ENCODE measurements around the gene GPR39. TPM values are rescaled to one million over a fixed set of nuclear protein-coding genes. Genes with fewer than 3 reads are reported as not detected.

GPR39 gene
- total RNA-seq, 1 donor from 2014 or later: not detected

GRCh38 chr2:132681766-132682165 lies 265.2 kb downstream of the GPR39 start:
- Histone ChIP-seq H3K27me3 (no peaks in the 10 kb centered on the region), H3K27ac (no peak overlapping the region), H3K4me3 (no peak overlapping the region), H3K9me3 (no peaks in the 10 kb centered on the region), H3K4me1 (no peaks in the 10 kb centered on the region), H3K36me3 (no peaks in the 10 kb centered on the region)
- intact Hi-C loops (cut with DNase I): no loop called here
- DNase-seq (ENCODE audit: extremely low spot score in 2 of 2): no peak
- TF ChIP-seq, protein P1, sequence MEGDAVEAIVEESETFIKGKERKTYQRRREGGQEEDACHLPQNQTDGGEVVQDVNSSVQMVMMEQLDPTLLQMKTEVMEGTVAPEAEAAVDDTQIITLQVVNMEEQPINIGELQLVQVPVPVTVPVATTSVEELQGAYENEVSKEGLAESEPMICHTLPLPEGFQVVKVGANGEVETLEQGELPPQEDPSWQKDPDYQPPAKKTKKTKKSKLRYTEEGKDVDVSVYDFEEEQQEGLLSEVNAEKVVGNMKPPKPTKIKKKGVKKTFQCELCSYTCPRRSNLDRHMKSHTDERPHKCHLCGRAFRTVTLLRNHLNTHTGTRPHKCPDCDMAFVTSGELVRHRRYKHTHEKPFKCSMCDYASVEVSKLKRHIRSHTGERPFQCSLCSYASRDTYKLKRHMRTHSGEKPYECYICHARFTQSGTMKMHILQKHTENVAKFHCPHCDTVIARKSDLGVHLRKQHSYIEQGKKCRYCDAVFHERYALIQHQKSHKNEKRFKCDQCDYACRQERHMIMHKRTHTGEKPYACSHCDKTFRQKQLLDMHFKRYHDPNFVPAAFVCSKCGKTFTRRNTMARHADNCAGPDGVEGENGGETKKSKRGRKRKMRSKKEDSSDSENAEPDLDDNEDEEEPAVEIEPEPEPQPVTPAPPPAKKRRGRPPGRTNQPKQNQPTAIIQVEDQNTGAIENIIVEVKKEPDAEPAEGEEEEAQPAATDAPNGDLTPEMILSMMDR (IDR thresholded peaks at IDR 0.05): no peak
- TF ChIP-seq POLR2A (IDR thresholded peaks at IDR 0.05) (no peak), POLR2AphosphoS5 (IDR thresholded peaks at IDR 0.05; ENCODE audit: insufficient read depth in 1 of 2, low read depth in 1 of 2) (no peak)

DNA sequence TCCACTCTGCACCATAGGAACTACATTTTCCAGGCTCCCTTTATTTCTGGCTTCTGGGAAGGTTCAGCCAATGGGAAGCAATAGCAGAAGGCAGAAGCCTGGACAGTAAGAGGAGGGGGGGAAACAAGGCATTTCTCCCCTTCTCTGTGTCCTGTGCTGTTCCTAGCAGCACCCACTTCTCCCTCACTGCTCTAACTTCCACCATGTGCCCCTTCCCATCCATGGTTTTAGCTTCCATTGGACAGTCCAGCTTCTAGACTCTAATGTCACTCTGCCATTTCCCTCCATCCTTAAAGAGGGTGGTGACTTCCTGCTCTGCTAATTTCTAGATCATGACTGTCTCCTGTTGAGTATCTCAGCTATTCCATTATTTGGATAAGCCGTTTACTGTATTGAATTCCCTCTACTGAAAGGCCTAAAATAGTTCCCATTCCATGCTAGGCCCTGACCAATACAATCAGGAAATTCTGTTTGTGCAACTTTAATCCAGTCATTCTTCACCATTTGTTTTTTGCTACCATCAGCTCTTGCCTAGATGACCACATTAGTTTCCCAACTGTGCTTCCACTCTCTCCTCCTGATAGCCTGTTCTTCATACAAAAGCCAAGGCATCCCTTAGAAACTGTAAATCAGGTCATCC lies 274.2 kb downstream of the GPR39 start:
- TF ChIP-seq, protein P1 (IDR thresholded peaks at IDR 0.05): no peak
- H3K36me3 ChIP-seq: no peaks in the 10 kb centered on the region
- intact Hi-C loops (cut with DNase I): no loop called here

DNA sequence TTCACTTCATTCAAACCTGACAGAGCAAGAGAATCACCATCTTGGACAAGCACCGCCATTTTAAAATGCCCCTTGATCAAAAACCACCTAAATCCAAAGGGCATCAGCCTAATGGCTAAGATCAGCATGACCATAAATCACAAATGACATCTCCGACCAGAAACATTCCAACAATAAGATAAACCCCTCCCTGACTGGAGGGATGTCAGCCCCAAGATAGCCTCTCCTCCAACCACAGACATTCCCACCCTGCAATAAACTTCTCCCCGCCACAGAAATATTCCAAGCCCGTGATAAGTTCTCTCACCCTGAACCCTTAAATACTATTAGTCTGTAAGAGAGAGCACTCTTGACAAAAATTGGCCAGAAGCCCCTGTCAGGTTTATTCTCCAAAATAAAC lies 275.0 kb downstream of the GPR39 start:
- H3K4me3 ChIP-seq: no peak overlapping the region
- no peak for DNase-seq (ENCODE audit: extremely low spot score in 2 of 2)
- H3K36me3 ChIP-seq: no peaks in the 10 kb centered on the region
- H3K27ac ChIP-seq: no peak overlapping the region
- no peak for TF ChIP-seq POLR2A (IDR thresholded peaks at IDR 0.05)
- TF ChIP-seq POLR2AphosphoS5 (IDR thresholded peaks at IDR 0.05; ENCODE audit: insufficient read depth in 1 of 2, low read depth in 1 of 2): no peak
- TF ChIP-seq, protein P1 (IDR thresholded peaks at IDR 0.05): no peak
- no peaks in the 10 kb centered on the region for H3K27me3 ChIP-seq
- intact Hi-C loops (cut with DNase I): no loop called here
- no peaks in the 10 kb centered on the region for H3K4me1 ChIP-seq
- no peaks in the 10 kb centered on the region for H3K9me3 ChIP-seq

More for the DNA sequence above, 274.2 kb downstream of the GPR39 start:
- no peak overlapping the region for H3K4me3 ChIP-seq
- H3K9me3 ChIP-seq: no peaks in the 10 kb centered on the region
- H3K27ac ChIP-seq: no peak overlapping the region
- H3K27me3 ChIP-seq: no peaks in the 10 kb centered on the region
- DNase-seq (ENCODE audit: extremely low spot score in 2 of 2): no peak
- no peaks in the 10 kb centered on the region for H3K4me1 ChIP-seq

- H3K27ac ChIP-seq: no peak overlapping the region
- no peaks in the 10 kb centered on the region for H3K9me3 ChIP-seq
- TF ChIP-seq, protein P1 (IDR thresholded peaks at IDR 0.05): no peak
- TF ChIP-seq POLR2A (IDR thresholded peaks at IDR 0.05) (no peak), POLR2AphosphoS5 (IDR thresholded peaks at IDR 0.05; ENCODE audit: insufficient read depth in 1 of 2, low read depth in 1 of 2) (no peak)
- H3K4me1 ChIP-seq: no peaks in the 10 kb centered on the region
- DNase-seq (ENCODE audit: extremely low spot score in 2 of 2): no peak
- no peaks in the 10 kb centered on the region for H3K36me3 ChIP-seq
- intact Hi-C loops (cut with DNase I): no loop called here
- no peaks in the 10 kb centered on the region for H3K27me3 ChIP-seq
- no peak overlapping the region for H3K4me3 ChIP-seq
These were observed 276.2 kb downstream of the GPR39 start for GRCh38 chr2:132692816-132693215.

Small RNA genes lying within 50 kb of the gene (small RNA-seq; reads per million reads assigned to genes)
- gene RNU6-175P: not detected

Data from vagina (tissue), 2 donors.